K562 (cell line): ENCODE results near the gene IRF1. TPM values are rescaled to one million over a fixed set of nuclear protein-coding genes. Genes with fewer than 3 reads are reported as not detected.

ENCODE experiments used
- ATAC-seq: fragments of 200-7000 bp; cut with Tn5 transposase; 3 replicates; pipeline ENCODE4 v1.9.1; 2020; ENCODE audit warnings: moderate library complexity
- BruUV-seq: library from RNA; stranded (reverse); fragments of 400-500 nt; replicated peaks from 2 replicates; lab custom pipeline; 2021; lab: Mats Ljungman, UMichigan
- CTCF ChIA-PET: fragments of 300-600 bp; formaldehyde crosslinking; extraction: SDS; loops from one replicate; lab custom pipeline; 2021; ENCODE audit warnings: low intra/inter-chr PET ratio; lab: Yijun Ruan, JAX
- POLR2A ChIA-PET: fragments of 300-600, 350-650 bp; sonication (Branson Sonifier 250); formaldehyde crosslinking; extraction: SDS; loops from one replicate; lab custom pipeline; 2021; ENCODE audit warnings: antibody characterized with exemption, inconsistent platforms; lab: Yijun Ruan, JAX
- DNase-seq, 4 experiments: peaks; one replicate each; pipeline versions ENCODE4 v3.0.0 to v3.0.0-alpha.2; 2011 to 2018; ENCODE audit warnings: low spot score in 3 of 4, mixed read lengths in 3 of 4; ENCODE audit errors: extremely low read depth in 1 of 4
- FAIRE-seq: peaks from 2 replicates; lab custom pipeline; 2011; peaks lifted over from hg19 to GRCh38; lab: Jason Lieb, UNC
- H2AFZ ChIP-seq: 2 replicates; pipeline ENCODE4 v1.6.0; 2011; ENCODE audit warnings: low read depth, low read length, control low read depth, inconsistent platforms
- H3K27ac ChIP-seq: fragments of 200-600 bp; 3 replicates; pipeline ENCODE4 v1.8.0; 2011; ENCODE audit warnings: low read depth, mild to moderate bottlenecking, control low read depth, inconsistent platforms, low read length, moderate library complexity, mixed read lengths; ENCODE audit errors: extremely low read depth
- H3K27me3 ChIP-seq, 2 experiments: fragments of 300-600 bp in 1 of 2; 2 replicates in 1 of 2; 3 replicates in 1 of 2; pipeline versions ENCODE4 v1.6.0 to v1.8.0; 2011; ENCODE audit warnings: inconsistent platforms in 2 of 2, low read length in 2 of 2, mild to moderate bottlenecking in 1 of 2, mixed read lengths in 1 of 2, moderate library complexity in 1 of 2; ENCODE audit not compliant: control insufficient read depth in 2 of 2, insufficient read depth in 2 of 2
- H3K36me3 ChIP-seq: fragments of 300-600 bp; 3 replicates; pipeline ENCODE4 v1.8.0; 2011; ENCODE audit warnings: mild to moderate bottlenecking, low read length, inconsistent platforms; ENCODE audit not compliant: control insufficient read depth, insufficient read depth
- H3K4me1 ChIP-seq, 2 experiments: fragments of 200-600 bp in 1 of 2; replicated peaks in 1 of 2; 2 replicates in 1 of 2; 3 replicates in 1 of 2; pipeline versions ENCODE4 v1.5.1 to v1.8.0; 2011; ENCODE audit warnings: inconsistent platforms in 2 of 2, low read length in 2 of 2, mild to moderate bottlenecking in 1 of 2, mixed read lengths in 1 of 2, moderate library complexity in 1 of 2; ENCODE audit not compliant: control insufficient read depth in 2 of 2, insufficient read depth in 2 of 2
- H3K4me2 ChIP-seq: 2 replicates; pipeline ENCODE4 v1.6.1; 2011; ENCODE audit warnings: low read length, control low read depth, inconsistent platforms, mixed read lengths; ENCODE audit not compliant: insufficient read depth
- H3K4me3 ChIP-seq: fragments of 200-600 bp; sonication (generic), shearing (Covaris generic); 2 replicates; pipeline ENCODE4 v1.5.1; 2016; ENCODE audit warnings: control low read depth, inconsistent platforms
- H3K79me2 ChIP-seq: fragments of 200-600 bp; 3 replicates; pipeline ENCODE4 v1.8.0; 2011; ENCODE audit warnings: low read length, inconsistent platforms; ENCODE audit not compliant: control insufficient read depth, insufficient read depth
- H3K9ac ChIP-seq, 2 experiments: 2 replicates each; pipeline versions ENCODE4 v1.6.0 to v1.6.1; 2011; ENCODE audit warnings: low read depth in 2 of 2, low read length in 2 of 2, control low read depth in 1 of 2, inconsistent platforms in 1 of 2, mild to moderate bottlenecking in 1 of 2, mixed read lengths in 1 of 2; ENCODE audit not compliant: insufficient read depth in 1 of 2
- H3K9me1 ChIP-seq: one replicate; pipeline ENCODE4 v1.6.0; 2011; ENCODE audit warnings: inconsistent platforms, mild to moderate bottlenecking, low read length, moderate library complexity; ENCODE audit not compliant: control insufficient read depth, insufficient read depth
- H3K9me3 ChIP-seq: replicated peaks from 2 replicates; pipeline ENCODE4 v1.5.1; 2011; ENCODE audit warnings: low read depth, low read length, inconsistent platforms; ENCODE audit not compliant: control insufficient read depth, insufficient read depth
- H4K20me1 ChIP-seq: replicated peaks from 2 replicates; pipeline ENCODE4 v1.6.1; 2011; ENCODE audit warnings: low read length, inconsistent platforms, mixed read lengths; ENCODE audit not compliant: control insufficient read depth, insufficient read depth
- AFF1 ChIP-seq, 2 experiments: fragments of 450-650 bp; IDR thresholded peaks; 2 replicates each; pipeline ENCODE4 v1.6.1; 2018; ENCODE audit warnings: mild to moderate bottlenecking in 2 of 2, low read depth in 1 of 2; ENCODE audit not compliant: partially characterized antibody in 2 of 2
- CREB1 ChIP-seq, 2 experiments: sonication (generic) in 1 of 2; formaldehyde crosslinking in 1 of 2; IDR thresholded peaks; 2 replicates each; pipeline versions ENCODE4 v1.6.1 to v1.8.0; 2012 to 2022; ENCODE audit warnings: inconsistent platforms in 1 of 2, mild to moderate bottlenecking in 1 of 2, missing genetic modification reagents in 1 of 2, moderate library complexity in 1 of 2
- HEY1 ChIP-seq: fragments of 250-450 bp; sonication (Bioruptor Pico); IDR thresholded peaks from 2 replicates; pipeline ENCODE4 v1.5.0; 2020; ENCODE audit warnings: mild to moderate bottlenecking, moderate library complexity, borderline replicate concordance
- JUN ChIP-seq, 2 experiments: sonication (generic) in 1 of 2; formaldehyde crosslinking in 1 of 2; IDR thresholded peaks; 2 replicates each; pipeline versions ENCODE4 v1.6.1 to v1.8.0; 2012 to 2022; ENCODE audit warnings: borderline replicate concordance in 2 of 2, mild to moderate bottlenecking in 2 of 2, improper control_type of control experiment in 1 of 2, low read depth in 1 of 2, low read length in 1 of 2, missing genetic modification reagents in 1 of 2
- SAP30 ChIP-seq: fragments of 200-600 bp; sonication (generic); IDR thresholded peaks from 2 replicates; pipeline ENCODE4 v1.6.1; 2012; ENCODE audit warnings: borderline replicate concordance, low read depth, mild to moderate bottlenecking, moderate library complexity, low read length, control low read depth, inconsistent platforms; ENCODE audit not compliant: insufficient read depth, poor library complexity, severe bottlenecking
- TAF9B ChIP-seq: fragments of 450-650 bp; IDR thresholded peaks from 2 replicates; pipeline ENCODE4 v1.6.1; 2018; ENCODE audit warnings: mild to moderate bottlenecking; ENCODE audit not compliant: partially characterized antibody
- TSHZ1 ChIP-seq: fragments of 250-450 bp; sonication (Bioruptor Pico); IDR thresholded peaks from 2 replicates; pipeline ENCODE4 v1.4.0; 2020; ENCODE audit warnings: mild to moderate bottlenecking, moderate library complexity
- WGBS: fragments of 100-300 bp; shearing (Covaris generic); methylation state at CpG from one replicate; pipeline ENCODE4 v1.1.6; 2016; ENCODE audit warnings: low coverage, mixed read lengths; ENCODE audit not compliant: insufficient coverage; ENCODE audit errors: missing lambda C conversion rate; 5-methylcytosine and 5-hydroxymethylcytosine counted together
- in situ Hi-C: fragments of 300-500 bp; cut with MboI; formaldehyde crosslinking; loops from 4 replicates; pipeline ENCODE4 v1.15.0; 2018; ENCODE audit warnings: inconsistent platforms, mixed read lengths
- intact Hi-C: fragments of 100-400 bp; cut with micrococcal nuclease; formaldehyde crosslinking; loops from 2 replicates; pipeline ENCODE4 v1.14.2; 2022
- polyA plus RNA-seq, 8 experiments: library from polyadenylated mRNA; depleted of rRNA in 4 of 8; stranded (reverse) in 5 of 8; unstranded in 3 of 8; fragments of >200 nt; fragmentation: Nextera tagmentation in 2 of 8; fragmentation: Illumina TruSeq in 1 of 8; extraction: Ambion mirVana in 2 of 8; extraction: Trizol in 1 of 8; gene quantifications; 2 replicates each; pipeline versions ENCODE4 v1.2.1 to v1.2.3, GENCODE V29; 2011 to 2014; ENCODE audit warnings: inconsistent platforms in 1 of 8, missing spikeins in 1 of 8
- total RNA-seq, 7 experiments: library from RNA; depleted of rRNA in 6 of 7; stranded (reverse); fragments of >200 nt in 6 of 7; fragmentation: Illumina TruSeq in 2 of 7; extraction: Trizol in 2 of 7; gene quantifications; 2 replicates each; pipeline versions ENCODE4 v1.2.1 to v1.2.3, GENCODE V29; 2011 to 2021; ENCODE audit warnings: low replicate concordance in 1 of 7

The IRF1 gene
- total and polyA plus RNA-seq, 9 of the 15 experiments (the other 6 are each of a cell fraction or from before 2014, with no cell fraction given): 1.1 to 12.3 (median 5.9) TPM

DNA sequence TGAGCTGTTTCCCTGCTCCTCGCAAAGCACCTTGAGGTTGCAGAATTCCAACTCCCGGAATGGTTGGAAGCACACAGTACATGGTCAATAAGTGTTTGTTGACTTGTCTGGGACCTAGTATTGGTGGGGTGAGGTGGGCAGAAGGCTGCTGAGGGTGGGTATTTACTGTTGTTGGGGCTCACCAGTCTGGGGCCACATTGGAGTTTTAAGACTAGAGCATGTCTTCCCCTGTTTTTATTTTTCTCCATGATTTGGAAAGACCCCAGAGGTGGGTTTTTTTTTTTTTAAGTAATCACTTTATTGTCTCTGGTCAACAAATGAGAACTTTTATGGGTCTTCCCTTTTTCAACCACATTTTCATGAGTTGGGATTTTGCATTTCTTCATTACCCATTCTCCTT, 55.1 kb downstream of the IRF1 start (continued):
- TF ChIP-seq TSHZ1 (CRISPR knock-in tag) (no peak), SAP30 (no peak)

DNA sequence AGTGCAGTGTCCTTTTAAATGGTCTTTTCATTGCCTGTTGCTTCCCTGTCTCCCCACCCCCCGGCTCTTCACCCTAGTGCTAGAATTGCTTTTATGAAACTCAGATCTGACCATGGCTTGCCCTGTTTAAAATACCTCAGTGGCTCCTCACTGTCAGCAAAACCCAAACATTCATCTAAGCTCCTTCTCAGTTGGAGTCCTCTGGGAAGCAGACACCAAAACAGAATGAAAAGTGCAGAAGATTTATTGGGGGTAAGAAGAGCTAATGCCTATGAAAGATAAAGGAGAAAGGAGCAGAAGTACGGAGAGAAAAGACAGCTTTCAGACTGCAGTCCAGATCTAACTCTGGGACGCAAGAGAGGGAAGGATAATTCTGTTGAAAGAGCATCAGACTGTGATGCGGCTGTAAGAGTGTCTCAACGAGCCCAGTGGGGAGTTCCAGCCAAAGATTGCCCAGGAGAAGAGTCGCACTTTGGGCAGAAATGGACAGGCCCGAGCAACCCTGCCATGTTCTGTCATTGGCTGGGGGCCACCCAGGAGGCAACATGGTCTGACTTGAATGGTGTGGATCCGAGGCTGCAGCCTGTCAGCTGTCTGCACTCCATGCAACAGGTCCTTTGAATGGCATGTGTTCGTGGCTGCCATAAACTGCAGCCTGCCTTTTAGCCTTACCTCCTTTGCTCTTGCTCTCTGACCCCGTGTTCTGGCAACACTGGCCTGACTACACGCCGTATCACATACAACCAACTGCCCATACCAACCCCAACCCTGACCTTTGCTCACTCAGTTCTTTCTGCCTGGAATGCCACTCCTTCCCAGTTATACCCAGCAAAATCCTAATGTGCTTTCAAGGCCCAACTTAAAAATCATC, 55.9 kb downstream of the IRF1 start:
- intact Hi-C loops (no loop called here), in situ Hi-C loops (no loop called here)
- H4K20me1 ChIP-seq: no peaks in the 10 kb centered on the region
- peak overlapping the region in 1 of 2 experiments; percentile 62; a peak in 1 of 4 replicates for H3K9ac ChIP-seq
- H3K9me1 ChIP-seq: no peaks in the 10 kb centered on the region
- BruUV-seq: no TSS peak
- H3K4me1 ChIP-seq: peaks cover 18 to 31% of the 10 kb centered on the region in 2 experiments; a peak in 4 of 5 replicates
- peak overlapping the region; percentile 46 for H2AFZ ChIP-seq
- 35% methylated on average over 12 of the region's 12 CpGs for WGBS
- no peaks in the 10 kb centered on the region for H3K36me3 ChIP-seq
- POLR2A ChIA-PET: interaction anchor here (0.6 to 3.7 kb wide), 6 partner anchors 9 to 39 kb away, joined by 3 to 25 read pairs (median 4); no protein-coding TSS in a partner anchor
- no peak for ATAC-seq
- FAIRE-seq: no peak
- no peak overlapping the region for H3K4me3 ChIP-seq
- DNase-seq: no peak
- CTCF ChIA-PET: no interaction called here
- no peaks in the 10 kb centered on the region for H3K27me3 ChIP-seq
- no peaks in the 10 kb centered on the region for H3K9me3 ChIP-seq
- H3K4me2 ChIP-seq: no peak overlapping the region
- H3K27ac ChIP-seq: no peak overlapping the region
- no peaks in the 10 kb centered on the region for H3K79me2 ChIP-seq
- TF ChIP-seq AFF1 (IDR thresholded peaks at IDR 0.05; ENCODE audit: low read depth in 1 of 2, partially characterized antibody in 2 of 2): no peak
- TF ChIP-seq CREB1 (IDR thresholded peaks at IDR 0.05): no peak
- TF ChIP-seq CREB1 (CRISPR knock-in tag; IDR thresholded peaks at IDR 0.05): no peak
- no peak for TF ChIP-seq HEY1 (CRISPR knock-in tag)
- TF ChIP-seq JUN (IDR thresholded peaks at IDR 0.05; ENCODE audit: borderline replicate concordance, low read depth, low read length): no peak
- no peak for TF ChIP-seq JUN (CRISPR knock-in tag; IDR thresholded peaks at IDR 0.05; ENCODE audit: borderline replicate concordance)
- no peak for TF ChIP-seq TAF9B
